Activated naive CD4-positive, alpha-beta T cell treated with anti-CD3 and anti-CD28 coated beads, Interleukin-2, amount 10 ng/mL, durations not matched to agents 7 days and 5 days (primary cell): ENCODE data around the gene NT5E.
"Not testable (repeated sequence)": the region's sequence is repeated elsewhere in the genome, so short reads cannot be mapped to it uniquely, and the experiment has no call there.

Experiments
- CTCF ChIA-PET: fragments of 350-600 bp; sonication (Branson Sonifier 250); formaldehyde crosslinking; loops from one replicate; lab custom pipeline; 2021; ENCODE audit warnings: antibody characterized with exemption; lab: Charles Lee
- DNase-seq: peaks from one replicate; pipeline ENCODE4 v3.0.0-alpha.2; 2020
- H3K27ac Mint-ChIP-seq: one replicate; pipeline ENCODE4 v1.8.0; 2021; ENCODE audit warnings: mild to moderate bottlenecking, moderate library complexity, mixed read lengths
- H3K27me3 Mint-ChIP-seq: one replicate; pipeline ENCODE4 v1.8.0; 2021; ENCODE audit warnings: mild to moderate bottlenecking, mixed read lengths
- H3K36me3 Mint-ChIP-seq: one replicate; pipeline ENCODE4 v1.8.0; 2021; ENCODE audit warnings: mixed read lengths
- H3K4me1 Mint-ChIP-seq: one replicate; pipeline ENCODE4 v1.8.0; 2021; ENCODE audit warnings: mixed read lengths
- H3K4me3 Mint-ChIP-seq: one replicate; pipeline ENCODE4 v1.8.0; 2021; ENCODE audit warnings: mild to moderate bottlenecking, moderate library complexity, mixed read lengths
- H3K9me3 Mint-ChIP-seq: one replicate; pipeline ENCODE4 v1.8.0; 2021; ENCODE audit warnings: mixed read lengths

NT5E gene

GRCh38 chr6:85496009-85496579 is 46.2 kb downstream of the NT5E start:
- Mint-ChIP-seq H3K4me3 (no peak overlapping the region), H3K27me3 (peaks cover 3% of the 10 kb centered on the region), H3K9me3 (peaks cover 9% of the 10 kb centered on the region), H3K27ac (no peak overlapping the region), H3K36me3 (no peaks in the 10 kb centered on the region), H3K4me1 (no peaks in the 10 kb centered on the region)
- DNase-seq, result no peak
- CTCF ChIA-PET, result interaction anchor here (5.3 kb wide), 1 partner anchor 12 kb away, joined by 35 read pairs; no protein-coding TSS in a partner anchor

- Mint-ChIP-seq H3K36me3 (peaks cover 1% of the 10 kb centered on the region), H3K9me3 (peaks cover 9% of the 10 kb centered on the region), H3K27me3 (peaks cover 3% of the 10 kb centered on the region)
Observed at GRCh38 chr6:85496856-85497255, 47.0 kb downstream of the NT5E start.

GRCh38 chr6:85498596-85499258 is 48.8 kb downstream of the NT5E start:
- Mint-ChIP-seq H3K9me3 (peaks cover 9% of the 10 kb centered on the region), H3K27me3 (no peaks in the 10 kb centered on the region), H3K36me3 (peaks cover 1% of the 10 kb centered on the region), H3K27ac (no peak overlapping the region), H3K4me3 (no peak overlapping the region), H3K4me1 (no peaks in the 10 kb centered on the region)
- DNase-seq, result no peak
- CTCF ChIA-PET, result interaction anchor here (1.2 to 1.5 kb wide), 2 partner anchors 15 to 176 kb away, joined by 3 to 4 read pairs; no protein-coding TSS in a partner anchor

More at GRCh38 chr6:85496856-85497255, 47.0 kb downstream of the NT5E start:
- no peak overlapping the region for H3K4me3 Mint-ChIP-seq
- no peak overlapping the region for H3K27ac Mint-ChIP-seq
- DNase-seq, result no peak
- CTCF ChIA-PET, result interaction anchor here (1.2 kb wide), 1 partner anchor 13 kb away, joined by 3 read pairs; no protein-coding TSS in a partner anchor
- no peaks in the 10 kb centered on the region for H3K4me1 Mint-ChIP-seq

- no peaks in the 10 kb centered on the region for H3K4me1 Mint-ChIP-seq
- no peaks in the 10 kb centered on the region for H3K27me3 Mint-ChIP-seq
- CTCF ChIA-PET, result interaction anchor here (0.8 kb wide), 2 partner anchors 12 to 111 kb away, joined by 3 to 4 read pairs; no protein-coding TSS in a partner anchor
- peaks cover 25% of the 10 kb centered on the region for H3K36me3 Mint-ChIP-seq
- DNase-seq, result no peak
- no peaks in the 10 kb centered on the region for H3K9me3 Mint-ChIP-seq
- no peak overlapping the region for H3K4me3 Mint-ChIP-seq
- no peak overlapping the region for H3K27ac Mint-ChIP-seq
Observed at GRCh38 chr6:85506441-85507093, 56.7 kb downstream of the NT5E start.

- no peaks in the 10 kb centered on the region for H3K27me3 Mint-ChIP-seq
- no peaks in the 10 kb centered on the region for H3K4me1 Mint-ChIP-seq
- no peaks in the 10 kb centered on the region for H3K9me3 Mint-ChIP-seq
- no peak overlapping the region for H3K4me3 Mint-ChIP-seq
- no peak for DNase-seq
- H3K36me3 Mint-ChIP-seq, result peaks cover 25% of the 10 kb centered on the region
- no peak overlapping the region for H3K27ac Mint-ChIP-seq
- CTCF ChIA-PET, result no interaction called here
Observed at GRCh38 chr6:85516168-85516567, 66.3 kb downstream of the NT5E start.

- H3K4me3 Mint-ChIP-seq, DNase-seq, H3K27me3 Mint-ChIP-seq, H3K4me1 Mint-ChIP-seq, H3K27ac Mint-ChIP-seq, H3K9me3 Mint-ChIP-seq: not testable (repeated sequence)
- H3K36me3 Mint-ChIP-seq, result peaks cover 28% of the 10 kb centered on the region
- CTCF ChIA-PET, result interaction anchor here (1.3 to 1.7 kb wide), 2 partner anchors 13 to 42 kb away, joined by 3 to 4 read pairs; no protein-coding TSS in a partner anchor
Observed at GRCh38 chr6:85524281-85524680, 74.4 kb downstream of the NT5E start.

- H3K27ac Mint-ChIP-seq, result no peak overlapping the region
- H3K36me3 Mint-ChIP-seq, result peaks cover 7% of the 10 kb centered on the region
- no peak overlapping the region for H3K4me3 Mint-ChIP-seq
- no peaks in the 10 kb centered on the region for H3K4me1 Mint-ChIP-seq
- no peaks in the 10 kb centered on the region for H3K9me3 Mint-ChIP-seq
- H3K27me3 Mint-ChIP-seq, result no peaks in the 10 kb centered on the region
- no peak for DNase-seq
- CTCF ChIA-PET, result interaction anchor here (0.6 to 2.7 kb wide), 20 partner anchors 9 to 1624 kb away, joined by 3 to 23 read pairs (median 3); no protein-coding TSS in a partner anchor
Observed at GRCh38 chr6:85537055-85537494, 87.2 kb downstream of the NT5E start.

GRCh38 chr6:85544776-85545175 is 94.9 kb downstream of the NT5E start:
- no peak overlapping the region for H3K4me3 Mint-ChIP-seq
- H3K27ac Mint-ChIP-seq, result no peak overlapping the region
- no peaks in the 10 kb centered on the region for H3K4me1 Mint-ChIP-seq
- no peak for DNase-seq
- CTCF ChIA-PET, result interaction anchor here (0.6 kb wide), 1 partner anchor 101 kb away, joined by 5 read pairs; no protein-coding TSS in a partner anchor
- H3K9me3 Mint-ChIP-seq, result no peaks in the 10 kb centered on the region
- peaks cover 16% of the 10 kb centered on the region for H3K36me3 Mint-ChIP-seq
- H3K27me3 Mint-ChIP-seq, result no peaks in the 10 kb centered on the region
